Tibial artery (tissue), 4 donors: Measurements from ENCODE around the gene CDK5RAP2.

Experiments used
- DNase-seq, 2 donors: peaks; one replicate each; pipeline ENCODE4 v3.0.0-alpha.2; 2019
- H3K27ac ChIP-seq, 2 donors: fragments of 200-600 bp; sonication (generic) in 1 of 2; 1 replicate in 1 of 2; 2 replicates in 1 of 2; pipeline ENCODE4 v1.5.1; 2018 to 2019; ENCODE audit warnings: mild to moderate bottlenecking in 1 of 2
- H3K27me3 ChIP-seq, 2 donors: fragments of 200-600 bp; sonication (generic) in 1 of 2; one replicate each; pipeline versions ENCODE4 v1.5.1 to v1.6.0; 2016 to 2019
- H3K36me3 ChIP-seq, 3 donors: fragments of 200-600 bp; sonication (generic) in 2 of 3; one replicate each; pipeline ENCODE4 v1.5.1; 2016 to 2019; ENCODE audit warnings: mild to moderate bottlenecking in 2 of 3
- H3K4me1 ChIP-seq, 4 donors: fragments of 200-600 bp; sonication (generic) in 2 of 4; 1 replicate in 3 of 4; 2 replicates in 1 of 4; pipeline ENCODE4 v1.5.1; 2016 to 2019
- H3K4me3 ChIP-seq, 2 donors: fragments of 200-600 bp; sonication (generic) in 1 of 2; 1 replicate in 1 of 2; 2 replicates in 1 of 2; pipeline ENCODE4 v1.5.1; 2018 to 2019; ENCODE audit warnings: mild to moderate bottlenecking in 2 of 2
- H3K9me3 ChIP-seq, 3 donors: fragments of 200-600 bp; sonication (generic) in 1 of 3; one replicate each; pipeline ENCODE4 v1.5.1; 2016 to 2019
- intact Hi-C: fragments of 100-400 bp; cut with DNase I; formaldehyde crosslinking; loops from one replicate; pipeline ENCODE4 v1.15.0; 2023; ENCODE audit warnings: low total_unique reads
- TF ChIP-seq, protein P1 (sequence below), 2 experiments: fragments of 200-600 bp in 1 of 2; fragments of 450-650 bp in 1 of 2; IDR thresholded peaks; one replicate each; pipeline ENCODE4 v1.5.1; 2017 to 2019; ENCODE audit warnings: antibody characterized with exemption in 2 of 2, mild to moderate bottlenecking in 1 of 2, moderate library complexity in 1 of 2

CDK5RAP2 gene

DNA sequence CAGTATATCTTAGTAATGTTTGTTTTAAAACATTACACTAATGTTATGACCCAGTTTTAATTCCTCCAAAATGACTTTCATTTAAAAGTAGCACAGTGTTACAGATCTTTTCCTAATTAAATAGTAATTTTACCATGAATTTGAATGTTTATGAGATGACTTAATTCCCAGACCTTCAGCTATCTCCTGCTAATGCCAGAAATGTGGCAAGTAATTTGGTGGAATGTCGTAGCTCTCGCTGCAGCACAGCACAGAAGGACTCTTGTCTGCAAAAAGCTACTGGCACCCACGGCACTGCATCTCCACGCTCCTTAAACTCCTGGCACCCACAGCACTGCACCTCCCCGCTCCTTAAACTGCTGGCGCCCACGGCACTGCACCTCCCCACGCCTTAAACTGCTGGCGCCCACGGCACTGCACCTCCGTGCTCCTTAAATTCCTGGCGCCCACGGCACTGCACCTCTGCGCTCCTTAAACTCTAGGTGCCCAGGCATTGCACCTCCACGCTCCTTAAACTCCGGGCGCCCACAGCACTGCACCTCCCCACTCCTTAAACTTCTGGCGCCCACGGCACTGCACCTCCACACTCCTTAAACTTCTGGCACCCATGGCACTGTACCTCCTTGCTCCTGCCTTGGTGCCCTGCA is 163.1 kb downstream of the CDK5RAP2 start:
- H3K27me3 ChIP-seq = no peaks in the 10 kb centered on the region
- H3K36me3 ChIP-seq = peaks cover 17 to 67% (median 51%) of the 10 kb centered on the region in 3 donors
- intact Hi-C loops = no loop called here
- no peaks in the 10 kb centered on the region for H3K9me3 ChIP-seq
- no peak overlapping the region for H3K27ac ChIP-seq
- H3K4me3 ChIP-seq = no peak overlapping the region
- TF ChIP-seq, protein P1, sequence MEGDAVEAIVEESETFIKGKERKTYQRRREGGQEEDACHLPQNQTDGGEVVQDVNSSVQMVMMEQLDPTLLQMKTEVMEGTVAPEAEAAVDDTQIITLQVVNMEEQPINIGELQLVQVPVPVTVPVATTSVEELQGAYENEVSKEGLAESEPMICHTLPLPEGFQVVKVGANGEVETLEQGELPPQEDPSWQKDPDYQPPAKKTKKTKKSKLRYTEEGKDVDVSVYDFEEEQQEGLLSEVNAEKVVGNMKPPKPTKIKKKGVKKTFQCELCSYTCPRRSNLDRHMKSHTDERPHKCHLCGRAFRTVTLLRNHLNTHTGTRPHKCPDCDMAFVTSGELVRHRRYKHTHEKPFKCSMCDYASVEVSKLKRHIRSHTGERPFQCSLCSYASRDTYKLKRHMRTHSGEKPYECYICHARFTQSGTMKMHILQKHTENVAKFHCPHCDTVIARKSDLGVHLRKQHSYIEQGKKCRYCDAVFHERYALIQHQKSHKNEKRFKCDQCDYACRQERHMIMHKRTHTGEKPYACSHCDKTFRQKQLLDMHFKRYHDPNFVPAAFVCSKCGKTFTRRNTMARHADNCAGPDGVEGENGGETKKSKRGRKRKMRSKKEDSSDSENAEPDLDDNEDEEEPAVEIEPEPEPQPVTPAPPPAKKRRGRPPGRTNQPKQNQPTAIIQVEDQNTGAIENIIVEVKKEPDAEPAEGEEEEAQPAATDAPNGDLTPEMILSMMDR (IDR thresholded peaks at IDR 0.05) = no peak
- H3K4me1 ChIP-seq = peaks cover 0 to 12% (median 5%) of the 10 kb centered on the region in 4 donors
- no peak for DNase-seq

GRCh38 chr9:120413121-120414048 is 166.6 kb downstream of the CDK5RAP2 start:
- H3K4me1 ChIP-seq = peaks cover 0 to 27% (median 6%) of the 10 kb centered on the region in 4 donors
- no peak overlapping the region for H3K27ac ChIP-seq
- peaks cover 29 to 66% (median 52%) of the 10 kb centered on the region in 3 donors for H3K36me3 ChIP-seq
- no peak for DNase-seq
- H3K4me3 ChIP-seq = no peak overlapping the region
- no peaks in the 10 kb centered on the region for H3K27me3 ChIP-seq
- intact Hi-C loops = no loop called here
- no peaks in the 10 kb centered on the region for H3K9me3 ChIP-seq
- TF ChIP-seq, protein P1 (IDR thresholded peaks at IDR 0.05) = no peak

DNA sequence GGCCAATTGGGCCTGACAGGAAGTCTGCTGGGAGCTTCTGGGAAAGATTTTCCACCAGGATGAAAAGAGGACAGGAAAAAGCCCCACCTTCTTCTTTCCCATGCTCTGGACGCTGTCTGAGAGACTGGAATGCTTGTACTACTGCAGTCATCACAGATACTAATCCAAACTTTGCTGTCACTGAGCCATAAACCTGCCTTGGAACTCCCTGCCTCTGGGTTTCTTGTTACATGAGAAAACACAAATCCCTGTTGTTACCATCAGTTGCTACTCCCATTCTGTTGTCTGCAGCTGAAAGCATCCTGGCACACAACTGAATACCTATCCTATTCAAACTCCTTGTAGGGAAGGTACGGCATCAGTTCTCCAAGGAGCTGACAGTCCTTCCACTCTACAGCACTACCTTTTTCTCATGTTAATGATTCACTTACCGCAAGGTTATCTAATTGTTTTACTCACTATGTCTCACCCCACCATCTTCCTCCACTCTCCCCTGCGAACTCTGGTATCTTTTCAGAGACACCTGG is 167.5 kb downstream of the CDK5RAP2 start:
- DNase-seq = no peak
- H3K9me3 ChIP-seq = no peaks in the 10 kb centered on the region
- H3K27me3 ChIP-seq = no peaks in the 10 kb centered on the region
- TF ChIP-seq, protein P1 (IDR thresholded peaks at IDR 0.05) = no peak
- H3K36me3 ChIP-seq = peaks cover 35 to 69% (median 55%) of the 10 kb centered on the region in 3 donors
- H3K27ac ChIP-seq = no peak overlapping the region
- peaks cover 0 to 27% (median 6%) of the 10 kb centered on the region in 4 donors for H3K4me1 ChIP-seq
- H3K4me3 ChIP-seq = no peak overlapping the region
- intact Hi-C loops = no loop called here

- TF ChIP-seq, protein P1 (IDR thresholded peaks at IDR 0.05) = no peak
- Histone ChIP-seq H3K27ac (no peak overlapping the region), H3K4me1 (peaks cover 0 to 27% (median 6%) of the 10 kb centered on the region in 4 donors), H3K27me3 (no peaks in the 10 kb centered on the region), H3K9me3 (no peaks in the 10 kb centered on the region), H3K36me3 (peaks cover 39 to 69% (median 59%) of the 10 kb centered on the region in 3 donors), H3K4me3 (no peak overlapping the region)
- intact Hi-C loops = no loop called here
- no peak for DNase-seq
Observed at GRCh38 chr9:120411862-120412424, 168.0 kb downstream of the CDK5RAP2 start.

GRCh38 chr9:120410925-120411501 is 169.0 kb downstream of the CDK5RAP2 start:
- intact Hi-C loops = no loop called here
- H3K27me3 ChIP-seq = no peaks in the 10 kb centered on the region
- DNase-seq = no peak
- peak overlapping the region in 1 of 2 donors; percentile 29 for H3K27ac ChIP-seq
- no peaks in the 10 kb centered on the region for H3K9me3 ChIP-seq
- no peak overlapping the region for H3K4me3 ChIP-seq
- H3K4me1 ChIP-seq = peaks cover 0 to 27% (median 6%) of the 10 kb centered on the region in 4 donors
- TF ChIP-seq, protein P1 (IDR thresholded peaks at IDR 0.05) = no peak
- H3K36me3 ChIP-seq = peaks cover 48 to 77% (median 69%) of the 10 kb centered on the region in 3 donors
